ENCODE results near the gene MILR1. TPM values are rescaled to one million over a fixed set of nuclear protein-coding genes. Genes with fewer than 3 reads are reported as not detected.
"Not testable (repeated sequence)": the region's sequence is repeated elsewhere in the genome, so short reads cannot be mapped to it uniquely, and the experiment has no call there.

Gene MILR1, protein sequence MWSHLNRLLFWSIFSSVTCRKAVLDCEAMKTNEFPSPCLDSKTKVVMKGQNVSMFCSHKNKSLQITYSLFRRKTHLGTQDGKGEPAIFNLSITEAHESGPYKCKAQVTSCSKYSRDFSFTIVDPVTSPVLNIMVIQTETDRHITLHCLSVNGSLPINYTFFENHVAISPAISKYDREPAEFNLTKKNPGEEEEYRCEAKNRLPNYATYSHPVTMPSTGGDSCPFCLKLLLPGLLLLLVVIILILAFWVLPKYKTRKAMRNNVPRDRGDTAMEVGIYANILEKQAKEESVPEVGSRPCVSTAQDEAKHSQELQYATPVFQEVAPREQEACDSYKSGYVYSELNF
- 1 to 10 TPM; 1.7 to 3.8 (median 2.7) TPM for polyA plus RNA-seq (ENCODE audit: insufficient read length in 4 of 4)

- DNase-seq (ENCODE audit: low read depth in 4 of 4, low spot score in 3 of 4) = no peak
These were observed at the start of gene MILR1 for GRCh38 chr17:64448665-64449512. Gene MILR1, plus strand, starts transcription at chr17:64449115. Its CDS starts 54 bp downstream, at chr17:64449169.

DNA sequence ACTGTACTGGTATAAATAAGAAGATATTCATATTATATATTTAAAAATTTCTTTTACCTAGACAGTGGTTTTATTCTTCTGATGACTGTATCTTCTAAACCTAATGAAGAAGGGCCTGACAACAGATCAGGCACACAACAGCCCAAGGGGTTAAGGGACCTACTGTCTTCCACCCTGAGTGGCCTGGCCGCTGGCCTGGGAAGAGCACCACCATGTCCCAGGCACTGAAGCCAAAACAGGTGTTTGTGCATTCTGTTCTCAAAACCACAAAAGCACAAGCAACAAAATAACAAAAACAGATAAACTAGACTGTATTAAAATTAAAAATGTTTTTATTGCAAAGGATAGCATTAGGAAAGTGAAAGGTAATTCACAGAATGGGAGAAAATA is 49.2 kb upstream of the MILR1 start:
- DNase-seq (ENCODE audit: low read depth in 4 of 4, low spot score in 3 of 4) = no peak

- DNase-seq (ENCODE audit: low read depth in 4 of 4, low spot score in 3 of 4) = no peak
These were observed 48.3 kb upstream of the MILR1 start for GRCh38 chr17:64400642-64401041.

GRCh38 chr17:64401244-64401860 is 47.6 kb upstream of the MILR1 start:
- DNase-seq (ENCODE audit: low read depth in 4 of 4, low spot score in 3 of 4) = no peak

DNA sequence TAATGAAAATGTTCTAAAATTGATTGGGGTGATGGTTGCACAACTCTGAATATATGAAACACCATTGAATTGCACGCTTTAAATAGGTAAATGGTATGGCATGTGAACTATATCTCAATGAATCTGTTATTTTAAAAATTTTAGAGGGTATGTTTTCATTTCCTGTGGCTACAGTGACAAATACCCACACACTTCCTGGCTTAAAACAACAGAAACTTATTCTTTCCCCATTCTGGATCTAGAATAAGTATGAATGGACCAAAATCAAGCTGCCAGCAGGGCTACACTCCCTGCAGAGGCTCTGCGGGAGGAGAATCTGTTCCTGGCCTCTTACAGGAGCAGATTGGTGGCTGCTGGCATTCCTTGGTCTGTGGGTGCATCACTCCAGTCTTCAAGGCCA is 47.0 kb upstream of the MILR1 start:
- DNase-seq (ENCODE audit: low read depth in 4 of 4, low spot score in 3 of 4) = no peak

DNA sequence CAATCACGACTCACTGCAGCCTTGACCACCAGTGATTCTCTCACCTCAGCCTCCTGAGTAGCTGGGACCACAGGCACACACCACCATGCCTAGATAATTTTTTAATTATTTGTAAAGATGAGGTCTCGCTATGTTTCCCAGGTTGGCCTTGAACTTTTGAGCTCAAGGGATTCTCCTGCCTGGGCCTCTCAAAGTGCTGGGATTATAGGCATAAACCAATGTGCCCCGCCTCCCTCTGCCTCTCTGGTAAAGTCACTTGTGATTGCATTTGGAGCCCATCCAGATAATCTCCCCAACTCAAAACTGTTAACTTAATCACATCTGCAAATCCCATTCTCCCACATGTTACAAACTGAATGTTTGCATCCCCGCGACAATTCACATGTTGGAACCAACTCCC is 46.4 kb upstream of the MILR1 start:
- DNase-seq (ENCODE audit: low read depth in 4 of 4, low spot score in 3 of 4) = no peak

GRCh38 chr17:64403881-64404460 is 44.9 kb upstream of the MILR1 start:
- no peak for DNase-seq (ENCODE audit: low read depth in 4 of 4, low spot score in 3 of 4)

GRCh38 chr17:64406321-64407200 is 42.4 kb upstream of the MILR1 start:
- no peak for DNase-seq (ENCODE audit: low read depth in 4 of 4, low spot score in 3 of 4)

DNA sequence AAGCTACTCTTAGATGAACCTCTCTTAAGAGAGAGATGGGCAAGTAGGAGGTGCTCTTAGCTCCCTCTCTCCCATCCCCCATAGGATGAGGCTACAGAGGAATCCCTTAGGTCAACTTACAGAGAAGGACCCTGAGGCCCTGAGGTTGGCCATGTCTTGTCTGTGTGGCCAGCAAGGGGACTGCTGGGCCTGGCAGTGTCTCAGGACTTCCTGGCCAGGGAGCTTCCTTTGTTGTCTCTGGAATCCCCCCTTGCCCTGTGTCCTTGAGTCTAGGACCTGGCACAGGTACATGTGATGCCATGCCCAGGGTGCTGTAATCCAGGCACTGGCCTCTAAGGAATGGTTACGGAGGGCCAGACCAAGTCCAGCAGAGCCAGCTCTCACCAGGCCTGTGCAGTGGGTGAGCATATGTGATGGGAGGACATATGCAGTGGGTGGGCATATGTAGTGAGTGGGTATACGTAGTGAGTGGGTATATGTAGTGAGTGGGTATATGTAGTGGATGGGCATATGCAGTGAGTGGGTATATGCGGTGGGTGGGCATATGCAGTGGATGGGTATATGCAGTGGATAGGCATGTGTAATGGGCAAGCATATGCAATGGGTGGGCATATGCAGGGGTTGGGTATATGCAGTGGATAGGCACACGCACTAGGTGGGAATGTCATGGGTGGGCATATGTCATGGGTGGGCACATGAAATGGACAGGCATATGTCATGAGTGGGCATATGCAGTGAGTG is 38.0 kb upstream of the MILR1 start:
- DNase-seq (ENCODE audit: low read depth in 4 of 4, low spot score in 3 of 4) = no peak

- peak in 1 of 4 donors; percentile 31 for DNase-seq (ENCODE audit: low read depth in 4 of 4, low spot score in 3 of 4)
These were observed 36.7 kb upstream of the MILR1 start for GRCh38 chr17:64411999-64412771.

GRCh38 chr17:64412944-64413381 is 36.0 kb upstream of the MILR1 start:
- no peak for DNase-seq (ENCODE audit: low read depth in 4 of 4, low spot score in 3 of 4)

GRCh38 chr17:64413513-64413912 is 35.4 kb upstream of the MILR1 start:
- no peak for DNase-seq (ENCODE audit: low read depth in 4 of 4, low spot score in 3 of 4)

DNA sequence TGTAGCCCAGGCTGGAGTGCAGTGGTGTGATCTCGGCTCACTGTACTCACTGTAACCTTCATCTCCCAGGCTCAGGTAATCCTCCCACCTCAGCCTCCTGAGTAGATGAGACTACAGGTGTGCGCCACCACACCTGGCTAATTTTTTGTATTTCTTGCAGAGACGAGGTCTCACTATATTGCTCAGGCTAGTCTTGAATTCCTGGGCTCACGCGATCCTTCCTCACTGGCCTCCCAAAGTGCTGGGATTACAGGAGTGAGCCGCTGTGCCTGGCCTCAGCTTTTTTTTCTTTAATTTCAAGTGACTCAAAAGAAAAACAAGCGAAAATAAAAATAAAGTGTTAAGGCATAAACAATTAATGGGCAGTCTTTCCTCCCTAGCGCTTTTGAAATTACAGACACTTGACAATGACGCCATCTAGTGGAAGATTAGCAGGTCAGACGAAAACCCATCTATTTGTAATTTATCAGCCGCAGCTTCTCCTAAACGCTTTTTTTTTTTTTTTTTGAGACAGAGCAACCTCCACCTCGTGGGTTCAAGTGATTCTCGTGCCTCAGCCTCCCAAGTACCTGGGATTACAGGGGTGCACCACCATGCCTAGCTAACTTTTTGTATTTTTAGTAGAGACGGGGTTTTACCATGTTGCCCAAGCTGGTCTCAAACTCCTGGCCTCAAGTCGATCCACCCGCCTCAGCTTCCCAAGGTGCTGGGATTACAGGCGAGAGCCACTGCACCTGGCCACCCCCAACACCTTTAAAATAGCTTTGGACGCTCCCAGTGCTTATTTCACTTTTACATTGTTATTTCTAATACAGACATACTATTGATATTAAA is 30.2 kb upstream of the MILR1 start:
- peak in 2 of 4 donors; percentile 58 to 60 for DNase-seq (ENCODE audit: low read depth in 4 of 4, low spot score in 3 of 4)

DNA sequence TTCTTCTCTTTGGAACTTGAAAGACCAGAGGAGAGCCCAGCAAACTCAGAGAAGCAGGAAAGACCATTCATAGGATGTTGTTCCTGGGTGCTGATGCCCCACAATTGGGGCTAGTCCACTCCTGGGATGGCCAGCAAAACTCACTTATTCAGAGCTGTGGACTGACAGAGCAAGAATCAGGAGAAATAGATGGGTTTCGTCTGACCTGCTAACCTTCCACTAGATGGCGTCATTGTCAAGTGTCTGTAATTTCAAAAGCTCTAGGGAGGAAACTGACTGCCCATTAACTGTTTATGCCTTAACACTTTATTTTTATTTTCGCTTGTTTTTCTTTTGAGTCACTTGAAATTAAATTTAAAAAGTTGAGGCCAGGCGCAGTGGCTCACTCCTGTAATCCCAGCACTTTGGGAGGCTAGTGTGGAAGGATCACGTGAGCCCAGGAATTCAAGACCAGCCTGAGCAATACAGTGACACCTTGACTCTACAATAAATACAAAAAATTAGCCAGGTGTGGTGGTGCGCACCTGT is 28.7 kb upstream of the MILR1 start:
- DNase-seq (ENCODE audit: low read depth in 4 of 4, low spot score in 3 of 4) = peak in 2 of 4 donors; percentile 42 to 54

DNA sequence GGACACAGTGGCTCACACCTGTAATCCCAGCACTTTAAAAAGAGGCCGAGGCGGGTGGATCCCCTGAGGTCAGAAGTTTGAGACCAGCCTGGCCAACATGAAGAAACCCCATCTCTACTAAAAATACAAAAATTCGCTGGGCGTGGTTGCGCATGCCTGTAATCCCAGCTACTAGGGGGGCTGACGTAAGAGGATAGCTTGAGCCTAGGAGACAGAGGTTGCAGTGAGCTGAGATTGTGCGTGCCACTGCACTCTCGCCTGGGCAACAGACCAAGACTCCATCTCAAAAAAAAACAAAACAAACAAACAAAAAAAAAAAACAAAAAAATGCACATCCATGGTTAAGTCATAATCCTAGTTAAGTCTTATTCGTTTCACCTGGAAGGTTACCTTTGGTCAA is 26.8 kb upstream of the MILR1 start:
- not testable (repeated sequence) for DNase-seq (ENCODE audit: low read depth in 4 of 4, low spot score in 3 of 4)

- no peak for DNase-seq (ENCODE audit: low read depth in 4 of 4, low spot score in 3 of 4)
These were observed 25.0 kb upstream of the MILR1 start for GRCh38 chr17:64423881-64424280.

DNA sequence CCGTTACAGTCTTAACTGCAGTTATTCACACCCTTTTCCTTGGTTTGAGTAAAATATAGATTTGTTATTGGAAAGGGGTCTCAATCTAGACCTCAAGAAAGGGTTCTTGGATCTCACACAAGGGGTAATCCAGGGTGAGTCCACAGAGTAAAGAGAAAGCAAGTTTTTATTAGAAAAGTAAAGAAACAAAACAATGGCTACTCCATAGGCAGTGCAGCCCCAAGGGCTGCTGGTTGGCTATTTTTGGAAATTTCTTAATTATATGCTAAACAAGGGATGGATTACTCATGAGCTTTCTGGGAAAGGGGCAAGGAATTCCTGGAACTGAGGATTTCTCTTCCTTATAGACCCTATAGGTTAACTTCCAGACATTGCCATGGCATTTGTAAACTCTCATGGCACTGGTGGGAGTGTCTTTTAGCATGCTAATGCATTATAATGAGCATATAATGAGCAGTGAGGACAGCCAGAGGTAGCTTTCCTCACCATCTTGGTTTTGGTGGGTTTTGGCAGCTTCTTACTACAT is 24.5 kb upstream of the MILR1 start:
- no peak for DNase-seq (ENCODE audit: low read depth in 4 of 4, low spot score in 3 of 4)
